22Rv1 (cell line): ENCODE measurements around the gene MT1B.
A peak's percentile ranks its signal among the peaks of the same experiment; 100 is the strongest.

ENCODE experiments used
- H3K27ac ChIP-seq: fragments of 450-650 bp; 2 replicates; pipeline ENCODE4 v1.5.1; 2017
- ZFX ChIP-seq: fragments of 450-650 bp; IDR thresholded peaks from 2 replicates; pipeline ENCODE4 v1.6.1; 2017; ENCODE audit warnings: antibody characterized with exemption, borderline replicate concordance
- TF ChIP-seq, protein P1 (sequence below): fragments of 450-650 bp; IDR thresholded peaks from 2 replicates; pipeline ENCODE4 v1.5.1; 2017; ENCODE audit warnings: mild to moderate bottlenecking

The MT1B gene

DNA sequence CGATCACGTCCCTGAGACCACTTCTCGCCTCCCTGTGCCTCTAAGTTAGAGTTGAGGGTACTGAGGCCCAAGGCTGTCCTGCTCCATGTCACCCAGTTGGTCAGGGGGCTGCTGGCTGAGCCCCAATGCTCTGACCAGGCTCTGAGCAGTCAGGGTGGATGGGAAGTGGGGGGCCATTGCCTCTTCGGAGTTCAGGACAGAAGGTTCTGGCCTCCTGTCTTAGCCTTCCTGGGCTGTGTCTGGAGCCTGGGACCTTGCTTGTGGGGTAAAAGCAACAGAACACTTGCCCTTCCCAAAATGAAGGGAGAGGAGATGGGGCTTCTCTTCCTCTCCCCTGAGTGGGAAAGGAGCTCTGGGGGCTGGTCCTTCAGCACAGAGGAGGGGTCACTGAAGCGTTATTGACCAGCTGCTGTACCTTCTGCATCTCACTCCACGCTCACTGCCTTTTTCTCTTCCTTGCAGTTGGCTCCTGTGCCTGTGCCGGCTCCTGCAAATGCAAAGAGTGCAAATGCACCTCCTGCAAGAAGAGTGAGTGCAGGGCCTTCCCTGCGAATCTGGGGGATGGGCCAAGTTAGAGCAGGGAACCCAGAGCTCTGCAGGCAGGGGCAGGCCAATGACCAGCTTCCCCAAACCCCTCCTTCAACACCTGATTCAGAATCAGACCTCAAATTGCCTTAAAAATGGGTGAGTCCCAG lies 31.2 kb downstream of the MT1B start:
- peak overlapping the region; percentile 53 for H3K27ac ChIP-seq
- TF ChIP-seq ZFX, result no peak
- TF ChIP-seq, protein P1, sequence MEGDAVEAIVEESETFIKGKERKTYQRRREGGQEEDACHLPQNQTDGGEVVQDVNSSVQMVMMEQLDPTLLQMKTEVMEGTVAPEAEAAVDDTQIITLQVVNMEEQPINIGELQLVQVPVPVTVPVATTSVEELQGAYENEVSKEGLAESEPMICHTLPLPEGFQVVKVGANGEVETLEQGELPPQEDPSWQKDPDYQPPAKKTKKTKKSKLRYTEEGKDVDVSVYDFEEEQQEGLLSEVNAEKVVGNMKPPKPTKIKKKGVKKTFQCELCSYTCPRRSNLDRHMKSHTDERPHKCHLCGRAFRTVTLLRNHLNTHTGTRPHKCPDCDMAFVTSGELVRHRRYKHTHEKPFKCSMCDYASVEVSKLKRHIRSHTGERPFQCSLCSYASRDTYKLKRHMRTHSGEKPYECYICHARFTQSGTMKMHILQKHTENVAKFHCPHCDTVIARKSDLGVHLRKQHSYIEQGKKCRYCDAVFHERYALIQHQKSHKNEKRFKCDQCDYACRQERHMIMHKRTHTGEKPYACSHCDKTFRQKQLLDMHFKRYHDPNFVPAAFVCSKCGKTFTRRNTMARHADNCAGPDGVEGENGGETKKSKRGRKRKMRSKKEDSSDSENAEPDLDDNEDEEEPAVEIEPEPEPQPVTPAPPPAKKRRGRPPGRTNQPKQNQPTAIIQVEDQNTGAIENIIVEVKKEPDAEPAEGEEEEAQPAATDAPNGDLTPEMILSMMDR, result no peak

DNA sequence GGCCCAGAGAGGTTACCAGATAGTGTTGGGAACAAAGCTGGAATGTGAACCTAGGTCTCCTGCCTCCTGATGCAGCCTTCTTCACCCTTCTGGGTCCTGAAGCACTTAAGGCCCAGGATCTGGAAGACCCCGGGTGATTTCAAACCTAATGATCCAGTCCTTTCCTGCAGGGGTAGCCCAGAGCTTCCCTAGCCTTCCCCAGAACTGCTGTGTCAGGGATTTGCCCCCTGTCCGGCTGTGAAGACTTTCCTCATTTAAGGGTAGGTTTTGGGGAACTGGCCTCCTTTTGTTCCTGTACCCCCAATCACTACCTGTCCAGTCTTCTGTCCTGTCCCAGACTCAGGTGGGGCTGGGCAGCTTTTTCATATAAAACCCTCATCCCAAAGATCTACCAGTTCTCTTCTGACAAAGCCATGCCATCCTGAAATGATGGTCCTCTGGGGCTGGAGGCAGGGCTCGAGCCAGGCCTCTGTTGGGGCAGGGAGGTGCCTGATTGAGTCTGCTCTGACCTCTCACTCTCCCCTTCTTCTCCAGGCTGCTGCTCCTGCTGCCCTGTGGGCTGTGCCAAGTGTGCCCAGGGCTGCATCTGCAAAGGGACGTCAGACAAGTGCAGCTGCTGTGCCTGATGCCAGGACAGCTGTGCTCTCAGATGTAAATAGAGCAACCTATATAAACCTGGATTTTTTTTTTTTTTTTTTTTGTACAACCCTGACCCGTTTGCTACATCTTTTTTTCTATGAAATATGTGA lies 31.9 kb downstream of the MT1B start:
- no peak overlapping the region for H3K27ac ChIP-seq
- TF ChIP-seq, protein P1, result no peak
- TF ChIP-seq ZFX, result no peak

DNA sequence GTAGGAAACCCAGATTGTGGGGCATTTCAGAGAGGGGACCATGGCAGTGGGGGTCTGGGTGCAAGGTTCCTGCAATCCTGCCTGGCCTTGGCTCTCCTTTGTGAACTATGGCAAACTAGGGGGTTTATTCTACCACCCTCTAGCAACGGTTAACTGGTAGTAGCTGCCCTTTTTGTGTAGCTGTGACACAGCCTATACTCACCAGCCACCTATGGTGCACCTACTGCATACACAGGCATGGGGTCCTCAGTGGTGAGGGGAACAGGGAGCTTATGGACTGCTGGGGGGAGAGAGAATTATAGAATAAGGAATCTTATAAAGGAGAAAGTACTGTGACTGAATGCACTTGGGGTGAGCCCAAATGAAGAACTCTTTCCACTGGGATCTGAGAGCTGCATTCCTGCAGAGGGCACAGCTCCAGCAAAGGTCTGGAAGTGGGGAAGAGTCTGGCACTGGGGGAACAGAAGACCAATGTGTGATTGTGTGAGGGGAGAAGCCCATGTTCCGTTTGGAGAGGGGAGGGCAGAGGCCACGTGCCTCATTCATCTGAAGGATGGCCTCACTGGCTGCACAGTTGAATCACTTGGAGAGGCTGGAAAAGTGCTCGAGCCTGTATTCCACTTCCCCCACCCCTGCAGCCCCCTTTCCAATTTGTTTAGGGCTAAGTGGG lies 32.7 kb downstream of the MT1B start:
- H3K27ac ChIP-seq, result no peak overlapping the region
- TF ChIP-seq, protein P1, result no peak

DNA sequence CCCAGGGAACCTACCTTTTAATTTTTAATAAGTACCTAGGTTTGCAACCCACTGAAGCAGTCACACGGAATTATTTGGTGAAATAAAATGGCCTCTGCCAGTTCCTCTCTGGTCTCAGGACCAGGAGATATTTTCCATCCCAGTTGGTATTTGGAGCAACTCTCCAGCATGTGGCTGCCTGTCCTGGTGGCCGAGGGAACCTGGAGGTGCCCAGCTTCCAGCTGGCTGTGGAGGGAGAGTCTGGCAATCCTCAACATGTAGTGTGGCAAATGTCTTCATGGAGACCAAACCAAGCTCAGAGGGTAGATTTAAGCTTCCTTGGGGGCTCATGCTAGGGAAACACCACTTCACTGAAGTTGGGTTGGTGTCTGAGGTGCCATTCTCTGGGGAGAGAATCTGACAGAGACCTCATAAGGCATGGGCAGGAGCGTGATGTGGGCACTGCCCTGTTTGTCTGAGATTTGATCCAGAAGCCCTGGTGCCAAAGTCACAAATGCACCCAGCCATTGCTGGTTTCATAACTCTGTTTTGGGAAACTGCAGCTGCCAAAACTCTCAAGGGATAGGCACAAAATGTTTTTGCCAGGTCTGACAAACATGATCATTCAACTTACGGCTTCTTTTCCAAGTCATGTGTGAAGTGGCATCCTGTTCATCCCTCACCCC lies 33.4 kb downstream of the MT1B start:
- TF ChIP-seq ZFX, result no peak
- TF ChIP-seq, protein P1, result no peak
- no peak overlapping the region for H3K27ac ChIP-seq

DNA sequence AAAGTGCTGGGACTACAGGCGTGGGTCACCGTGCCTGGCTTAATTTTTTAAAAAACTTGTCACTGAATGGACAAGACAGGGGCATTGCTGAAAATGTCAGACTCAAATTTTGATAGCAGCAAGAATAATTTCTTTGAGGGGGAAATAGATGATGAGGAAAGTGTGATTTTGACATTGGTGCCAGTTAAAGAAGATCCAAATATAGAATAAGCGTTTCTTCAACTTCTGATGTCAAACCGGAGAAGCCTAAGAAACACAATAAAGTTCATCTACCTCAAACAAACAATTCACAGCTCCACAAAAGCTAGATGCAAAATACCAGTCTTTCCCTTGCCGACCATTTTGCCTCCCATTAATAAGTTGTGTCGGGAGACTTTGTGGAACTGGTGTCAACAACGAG lies 35.1 kb downstream of the MT1B start:
- no peak overlapping the region for H3K27ac ChIP-seq
- TF ChIP-seq, protein P1, result no peak
- TF ChIP-seq ZFX, result no peak

DNA sequence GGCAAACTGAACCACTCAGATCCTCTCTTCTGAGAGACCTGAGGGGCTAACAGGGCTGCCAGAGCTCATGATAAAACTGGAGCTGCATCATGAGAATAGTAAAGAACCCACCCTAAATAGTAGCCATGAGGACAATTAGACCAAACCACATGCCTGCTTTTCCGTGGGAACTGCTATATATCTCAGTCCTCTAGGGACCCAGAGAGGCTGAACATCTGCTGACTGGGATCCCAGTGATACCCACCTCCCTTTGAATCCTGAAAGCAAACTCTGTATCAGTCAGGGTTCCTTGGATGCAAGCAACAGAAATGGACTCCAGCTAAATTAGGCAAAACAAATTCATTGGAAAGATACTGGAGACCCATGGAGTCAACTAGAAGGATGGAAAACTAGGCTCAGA lies 37.1 kb downstream of the MT1B start:
- no peak overlapping the region for H3K27ac ChIP-seq
- no peak for TF ChIP-seq ZFX
- TF ChIP-seq, protein P1, result no peak
